ENCODE data around the gene FOSB. TPM values are rescaled to one million over a fixed set of nuclear protein-coding genes. Genes with fewer than 3 reads are reported as not detected.
A peak's percentile ranks its signal among the peaks of the same experiment; 100 is the strongest.

The FOSB gene
- total and polyA plus RNA-seq, 9 of the 15 experiments (the other 6 are each of a cell fraction or from before 2014, with no cell fraction given), result 0.11 to 2.7 (median 0.73) TPM

DNA sequence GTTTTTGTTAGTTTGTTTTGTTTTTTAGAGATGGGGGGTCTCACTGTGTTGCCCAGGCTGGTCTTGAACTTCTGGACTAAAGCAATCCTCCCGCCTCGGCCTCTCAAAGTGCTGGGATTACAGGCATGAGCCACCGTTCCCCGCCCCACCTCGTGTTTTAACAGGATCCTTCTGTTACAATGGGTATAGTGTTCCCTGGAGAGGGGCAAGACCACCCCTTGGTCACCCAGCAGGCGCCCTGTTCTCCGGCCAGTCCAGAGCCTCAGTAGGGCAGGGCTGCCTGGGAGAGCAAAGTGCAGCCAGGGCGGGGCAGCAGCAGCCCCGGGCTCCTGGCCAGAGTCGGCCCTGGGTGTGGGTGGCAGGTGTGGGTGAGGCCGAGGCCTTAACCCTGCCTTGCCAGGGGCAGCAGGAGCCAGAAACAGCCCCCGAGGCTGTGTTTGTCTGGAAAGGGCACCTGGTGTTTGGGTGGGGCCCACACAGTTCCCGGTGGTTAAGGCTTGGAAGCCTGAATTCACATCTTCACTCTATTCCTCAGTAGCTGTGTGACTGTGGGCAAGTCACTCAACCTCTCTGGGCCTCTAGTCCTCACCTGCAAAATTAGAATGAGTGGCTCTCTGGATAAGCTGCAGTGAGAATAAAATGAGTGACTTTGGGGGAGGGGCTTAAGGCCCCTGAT lies 46.7 kb downstream of the FOSB start (continued):
- TF ChIP-seq MEIS2 (IDR thresholded peaks at IDR 0.05; ENCODE audit: partially characterized antibody) (no peak), ZC3H11A (IDR thresholded peaks at IDR 0.05; ENCODE audit: low read depth, low read length) (no peak), MTA2 (IDR thresholded peaks at IDR 0.05; ENCODE audit: low read depth) (no peak), CXXC5 (CRISPR knock-in tag; IDR thresholded peaks at IDR 0.05) (no peak), ZZZ3 (IDR thresholded peaks at IDR 0.05) (no peak), NFRKB (IDR thresholded peaks at IDR 0.05; ENCODE audit: low read depth) (no peak), ZNF184 (CRISPR knock-in tag; IDR thresholded peaks at IDR 0.05) (no peak), EZH2 (IDR thresholded peaks at IDR 0.05; ENCODE audit: borderline replicate concordance, low read depth, low read length) (no peak), PTBP1 (IDR thresholded peaks at IDR 0.05; ENCODE audit: low read depth, low read length) (peak; percentile 71; the same call in 1 of the 2 replicates), RBM22 (IDR thresholded peaks at IDR 0.05; ENCODE audit: low read depth, low read length, poor library complexity, severe bottlenecking) (peak; percentile 72), HDAC3 (IDR thresholded peaks at IDR 0.05; ENCODE audit: borderline replicate concordance, partially characterized antibody) (no peak), NFE2 (IDR thresholded peaks at IDR 0.05; ENCODE audit: low read depth) (no peak)
- TF ChIP-seq, protein P1, sequence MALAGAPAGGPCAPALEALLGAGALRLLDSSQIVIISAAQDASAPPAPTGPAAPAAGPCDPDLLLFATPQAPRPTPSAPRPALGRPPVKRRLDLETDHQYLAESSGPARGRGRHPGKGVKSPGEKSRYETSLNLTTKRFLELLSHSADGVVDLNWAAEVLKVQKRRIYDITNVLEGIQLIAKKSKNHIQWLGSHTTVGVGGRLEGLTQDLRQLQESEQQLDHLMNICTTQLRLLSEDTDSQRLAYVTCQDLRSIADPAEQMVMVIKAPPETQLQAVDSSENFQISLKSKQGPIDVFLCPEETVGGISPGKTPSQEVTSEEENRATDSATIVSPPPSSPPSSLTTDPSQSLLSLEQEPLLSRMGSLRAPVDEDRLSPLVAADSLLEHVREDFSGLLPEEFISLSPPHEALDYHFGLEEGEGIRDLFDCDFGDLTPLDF (CRISPR knock-in tag; IDR thresholded peaks at IDR 0.05), result peak; percentile 10; the same call in 1 of the 2 replicates
- TF ChIP-seq, protein P2, sequence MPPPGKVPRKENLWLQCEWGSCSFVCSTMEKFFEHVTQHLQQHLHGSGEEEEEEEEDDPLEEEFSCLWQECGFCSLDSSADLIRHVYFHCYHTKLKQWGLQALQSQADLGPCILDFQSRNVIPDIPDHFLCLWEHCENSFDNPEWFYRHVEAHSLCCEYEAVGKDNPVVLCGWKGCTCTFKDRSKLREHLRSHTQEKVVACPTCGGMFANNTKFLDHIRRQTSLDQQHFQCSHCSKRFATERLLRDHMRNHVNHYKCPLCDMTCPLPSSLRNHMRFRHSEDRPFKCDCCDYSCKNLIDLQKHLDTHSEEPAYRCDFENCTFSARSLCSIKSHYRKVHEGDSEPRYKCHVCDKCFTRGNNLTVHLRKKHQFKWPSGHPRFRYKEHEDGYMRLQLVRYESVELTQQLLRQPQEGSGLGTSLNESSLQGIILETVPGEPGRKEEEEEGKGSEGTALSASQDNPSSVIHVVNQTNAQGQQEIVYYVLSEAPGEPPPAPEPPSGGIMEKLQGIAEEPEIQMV (tag; conservative IDR thresholded peaks at IDR 0.05; ENCODE audit: low read depth), result no peak
- TF ChIP-seq, protein P3, sequence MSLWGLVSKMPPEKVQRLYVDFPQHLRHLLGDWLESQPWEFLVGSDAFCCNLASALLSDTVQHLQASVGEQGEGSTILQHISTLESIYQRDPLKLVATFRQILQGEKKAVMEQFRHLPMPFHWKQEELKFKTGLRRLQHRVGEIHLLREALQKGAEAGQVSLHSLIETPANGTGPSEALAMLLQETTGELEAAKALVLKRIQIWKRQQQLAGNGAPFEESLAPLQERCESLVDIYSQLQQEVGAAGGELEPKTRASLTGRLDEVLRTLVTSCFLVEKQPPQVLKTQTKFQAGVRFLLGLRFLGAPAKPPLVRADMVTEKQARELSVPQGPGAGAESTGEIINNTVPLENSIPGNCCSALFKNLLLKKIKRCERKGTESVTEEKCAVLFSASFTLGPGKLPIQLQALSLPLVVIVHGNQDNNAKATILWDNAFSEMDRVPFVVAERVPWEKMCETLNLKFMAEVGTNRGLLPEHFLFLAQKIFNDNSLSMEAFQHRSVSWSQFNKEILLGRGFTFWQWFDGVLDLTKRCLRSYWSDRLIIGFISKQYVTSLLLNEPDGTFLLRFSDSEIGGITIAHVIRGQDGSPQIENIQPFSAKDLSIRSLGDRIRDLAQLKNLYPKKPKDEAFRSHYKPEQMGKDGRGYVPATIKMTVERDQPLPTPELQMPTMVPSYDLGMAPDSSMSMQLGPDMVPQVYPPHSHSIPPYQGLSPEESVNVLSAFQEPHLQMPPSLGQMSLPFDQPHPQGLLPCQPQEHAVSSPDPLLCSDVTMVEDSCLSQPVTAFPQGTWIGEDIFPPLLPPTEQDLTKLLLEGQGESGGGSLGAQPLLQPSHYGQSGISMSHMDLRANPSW (CRISPR knock-in tag; IDR thresholded peaks at IDR 0.05), result no peak
- TF ChIP-seq, protein P4, sequence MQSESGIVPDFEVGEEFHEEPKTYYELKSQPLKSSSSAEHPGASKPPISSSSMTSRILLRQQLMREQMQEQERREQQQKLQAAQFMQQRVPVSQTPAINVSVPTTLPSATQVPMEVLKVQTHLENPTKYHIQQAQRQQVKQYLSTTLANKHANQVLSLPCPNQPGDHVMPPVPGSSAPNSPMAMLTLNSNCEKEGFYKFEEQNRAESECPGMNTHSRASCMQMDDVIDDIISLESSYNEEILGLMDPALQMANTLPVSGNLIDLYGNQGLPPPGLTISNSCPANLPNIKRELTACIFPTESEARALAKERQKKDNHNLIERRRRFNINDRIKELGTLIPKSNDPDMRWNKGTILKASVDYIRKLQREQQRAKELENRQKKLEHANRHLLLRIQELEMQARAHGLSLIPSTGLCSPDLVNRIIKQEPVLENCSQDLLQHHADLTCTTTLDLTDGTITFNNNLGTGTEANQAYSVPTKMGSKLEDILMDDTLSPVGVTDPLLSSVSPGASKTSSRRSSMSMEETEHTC (IDR thresholded peaks at IDR 0.05), result no peak
- TF ChIP-seq, protein P5, sequence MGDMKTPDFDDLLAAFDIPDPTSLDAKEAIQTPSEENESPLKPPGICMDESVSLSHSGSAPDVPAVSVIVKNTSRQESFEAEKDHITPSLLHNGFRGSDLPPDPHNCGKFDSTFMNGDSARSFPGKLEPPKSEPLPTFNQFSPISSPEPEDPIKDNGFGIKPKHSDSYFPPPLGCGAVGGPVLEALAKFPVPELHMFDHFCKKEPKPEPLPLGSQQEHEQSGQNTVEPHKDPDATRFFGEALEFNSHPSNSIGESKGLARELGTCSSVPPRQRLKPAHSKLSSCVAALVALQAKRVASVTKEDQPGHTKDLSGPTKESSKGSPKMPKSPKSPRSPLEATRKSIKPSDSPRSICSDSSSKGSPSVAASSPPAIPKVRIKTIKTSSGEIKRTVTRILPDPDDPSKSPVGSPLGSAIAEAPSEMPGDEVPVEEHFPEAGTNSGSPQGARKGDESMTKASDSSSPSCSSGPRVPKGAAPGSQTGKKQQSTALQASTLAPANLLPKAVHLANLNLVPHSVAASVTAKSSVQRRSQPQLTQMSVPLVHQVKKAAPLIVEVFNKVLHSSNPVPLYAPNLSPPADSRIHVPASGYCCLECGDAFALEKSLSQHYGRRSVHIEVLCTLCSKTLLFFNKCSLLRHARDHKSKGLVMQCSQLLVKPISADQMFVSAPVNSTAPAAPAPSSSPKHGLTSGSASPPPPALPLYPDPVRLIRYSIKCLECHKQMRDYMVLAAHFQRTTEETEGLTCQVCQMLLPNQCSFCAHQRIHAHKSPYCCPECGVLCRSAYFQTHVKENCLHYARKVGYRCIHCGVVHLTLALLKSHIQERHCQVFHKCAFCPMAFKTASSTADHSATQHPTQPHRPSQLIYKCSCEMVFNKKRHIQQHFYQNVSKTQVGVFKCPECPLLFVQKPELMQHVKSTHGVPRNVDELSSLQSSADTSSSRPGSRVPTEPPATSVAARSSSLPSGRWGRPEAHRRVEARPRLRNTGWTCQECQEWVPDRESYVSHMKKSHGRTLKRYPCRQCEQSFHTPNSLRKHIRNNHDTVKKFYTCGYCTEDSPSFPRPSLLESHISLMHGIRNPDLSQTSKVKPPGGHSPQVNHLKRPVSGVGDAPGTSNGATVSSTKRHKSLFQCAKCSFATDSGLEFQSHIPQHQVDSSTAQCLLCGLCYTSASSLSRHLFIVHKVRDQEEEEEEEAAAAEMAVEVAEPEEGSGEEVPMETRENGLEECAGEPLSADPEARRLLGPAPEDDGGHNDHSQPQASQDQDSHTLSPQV (IDR thresholded peaks at IDR 0.05), result no peak
